ENCODE measurements around the gene WDR41. TPM values are rescaled to one million over a fixed set of nuclear protein-coding genes. Genes with fewer than 3 reads are reported as not detected.

The WDR41 gene
- total RNA-seq, 4 donors from 2014 or later: 39.3 to 59.2 (median 49.2) TPM

DNA sequence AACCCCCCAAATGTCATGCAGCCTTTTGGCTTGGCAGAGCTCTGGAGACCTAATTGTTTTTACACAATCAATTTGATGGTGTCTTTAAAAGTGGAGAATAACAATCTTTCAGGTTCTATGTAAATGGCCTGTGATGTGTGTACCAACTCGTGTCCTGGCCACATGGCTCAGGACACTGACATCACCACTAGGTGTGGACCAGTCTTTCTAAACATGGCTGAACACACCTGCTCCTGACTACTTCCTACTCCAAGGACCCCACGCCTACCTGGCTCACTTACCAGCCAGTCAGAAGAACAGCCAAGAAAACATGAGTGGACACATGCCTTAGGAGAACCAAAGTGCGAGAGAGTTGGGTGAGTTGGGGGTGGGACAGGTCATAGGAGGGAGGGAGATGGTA lies 71.2 kb downstream of the WDR41 start:
- Histone ChIP-seq H3K4me3 (no peak overlapping the region), H3K27me3 (no peaks in the 10 kb centered on the region), H3K27ac (no peak overlapping the region), H3K4me1 (no peaks in the 10 kb centered on the region), H3K9me3 (peaks cover 0 to 4% (median 0%) of the 10 kb centered on the region in 4 donors), H3K36me3 (peaks cover 0 to 16% (median 0%) of the 10 kb centered on the region in 3 donors)
- no peak for DNase-seq (ENCODE audit: low spot score in 2 of 2)
- TF ChIP-seq, protein P1, sequence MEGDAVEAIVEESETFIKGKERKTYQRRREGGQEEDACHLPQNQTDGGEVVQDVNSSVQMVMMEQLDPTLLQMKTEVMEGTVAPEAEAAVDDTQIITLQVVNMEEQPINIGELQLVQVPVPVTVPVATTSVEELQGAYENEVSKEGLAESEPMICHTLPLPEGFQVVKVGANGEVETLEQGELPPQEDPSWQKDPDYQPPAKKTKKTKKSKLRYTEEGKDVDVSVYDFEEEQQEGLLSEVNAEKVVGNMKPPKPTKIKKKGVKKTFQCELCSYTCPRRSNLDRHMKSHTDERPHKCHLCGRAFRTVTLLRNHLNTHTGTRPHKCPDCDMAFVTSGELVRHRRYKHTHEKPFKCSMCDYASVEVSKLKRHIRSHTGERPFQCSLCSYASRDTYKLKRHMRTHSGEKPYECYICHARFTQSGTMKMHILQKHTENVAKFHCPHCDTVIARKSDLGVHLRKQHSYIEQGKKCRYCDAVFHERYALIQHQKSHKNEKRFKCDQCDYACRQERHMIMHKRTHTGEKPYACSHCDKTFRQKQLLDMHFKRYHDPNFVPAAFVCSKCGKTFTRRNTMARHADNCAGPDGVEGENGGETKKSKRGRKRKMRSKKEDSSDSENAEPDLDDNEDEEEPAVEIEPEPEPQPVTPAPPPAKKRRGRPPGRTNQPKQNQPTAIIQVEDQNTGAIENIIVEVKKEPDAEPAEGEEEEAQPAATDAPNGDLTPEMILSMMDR (IDR thresholded peaks at IDR 0.05): no peak
- no peak for TF ChIP-seq POLR2A (IDR thresholded peaks at IDR 0.05)
- TF ChIP-seq EP300 (IDR thresholded peaks at IDR 0.05): no peak
- WGBS, 2 donors: 75 to 92% methylated on average over 3 of the region's 3 CpGs

DNA sequence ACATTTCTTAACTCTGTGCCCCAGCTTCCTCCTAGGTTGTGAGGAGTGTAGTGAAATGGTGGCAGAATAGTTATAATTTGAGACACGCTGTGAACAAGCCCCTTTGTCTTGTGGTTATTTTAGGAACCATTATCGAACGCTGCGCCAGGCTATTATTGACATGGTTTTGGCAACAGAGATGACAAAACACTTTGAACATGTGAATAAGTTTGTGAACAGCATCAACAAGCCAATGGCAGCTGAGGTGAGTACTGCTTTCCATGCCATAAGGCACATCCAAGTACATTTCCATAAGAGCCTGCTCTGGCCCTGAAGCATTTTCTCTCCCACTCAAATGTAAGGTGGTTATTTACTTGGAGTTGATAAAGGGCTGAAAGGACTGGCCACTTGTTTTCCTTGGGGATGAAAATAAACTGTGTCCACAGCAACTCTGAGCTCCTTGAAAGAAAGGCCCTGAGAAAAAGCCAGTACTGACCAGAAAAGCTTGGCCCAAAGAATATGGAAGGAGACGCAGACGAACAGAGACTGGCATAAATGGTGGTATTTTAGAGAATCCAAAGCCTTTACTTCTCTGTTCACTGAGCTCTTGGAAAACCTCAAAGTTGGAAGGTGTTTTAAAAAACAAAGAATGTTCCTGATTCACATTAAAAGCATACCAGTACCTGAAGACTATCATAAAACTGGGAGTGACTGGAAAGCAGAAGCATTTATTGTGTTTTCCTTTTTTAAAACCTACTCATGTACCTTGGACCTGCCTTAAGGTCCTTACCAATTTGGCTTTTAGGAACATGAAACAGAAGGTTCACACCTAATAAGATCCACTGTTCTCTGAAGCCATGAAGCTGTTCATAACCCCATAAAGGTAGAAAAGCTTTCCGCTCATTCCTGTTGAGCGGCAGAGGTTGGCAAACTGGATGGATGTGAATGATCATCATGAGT lies 72.2 kb downstream of the WDR41 start:
- DNase-seq (ENCODE audit: low spot score in 2 of 2): no peak
- no peaks in the 10 kb centered on the region for H3K4me1 ChIP-seq
- no peak overlapping the region for H3K4me3 ChIP-seq
- TF ChIP-seq, protein P1 (IDR thresholded peaks at IDR 0.05): no peak
- TF ChIP-seq EP300 (IDR thresholded peaks at IDR 0.05): no peak
- no peak for TF ChIP-seq POLR2A (IDR thresholded peaks at IDR 0.05)
- H3K27ac ChIP-seq: no peak overlapping the region
- no peaks in the 10 kb centered on the region for H3K27me3 ChIP-seq
- 79 to 86% methylated on average over 8 of the region's 8 CpGs for WGBS, 2 donors
- peaks cover 0 to 4% (median 0%) of the 10 kb centered on the region in 4 donors for H3K9me3 ChIP-seq
- peaks cover 0 to 6% (median 0%) of the 10 kb centered on the region in 3 donors for H3K36me3 ChIP-seq

DNA sequence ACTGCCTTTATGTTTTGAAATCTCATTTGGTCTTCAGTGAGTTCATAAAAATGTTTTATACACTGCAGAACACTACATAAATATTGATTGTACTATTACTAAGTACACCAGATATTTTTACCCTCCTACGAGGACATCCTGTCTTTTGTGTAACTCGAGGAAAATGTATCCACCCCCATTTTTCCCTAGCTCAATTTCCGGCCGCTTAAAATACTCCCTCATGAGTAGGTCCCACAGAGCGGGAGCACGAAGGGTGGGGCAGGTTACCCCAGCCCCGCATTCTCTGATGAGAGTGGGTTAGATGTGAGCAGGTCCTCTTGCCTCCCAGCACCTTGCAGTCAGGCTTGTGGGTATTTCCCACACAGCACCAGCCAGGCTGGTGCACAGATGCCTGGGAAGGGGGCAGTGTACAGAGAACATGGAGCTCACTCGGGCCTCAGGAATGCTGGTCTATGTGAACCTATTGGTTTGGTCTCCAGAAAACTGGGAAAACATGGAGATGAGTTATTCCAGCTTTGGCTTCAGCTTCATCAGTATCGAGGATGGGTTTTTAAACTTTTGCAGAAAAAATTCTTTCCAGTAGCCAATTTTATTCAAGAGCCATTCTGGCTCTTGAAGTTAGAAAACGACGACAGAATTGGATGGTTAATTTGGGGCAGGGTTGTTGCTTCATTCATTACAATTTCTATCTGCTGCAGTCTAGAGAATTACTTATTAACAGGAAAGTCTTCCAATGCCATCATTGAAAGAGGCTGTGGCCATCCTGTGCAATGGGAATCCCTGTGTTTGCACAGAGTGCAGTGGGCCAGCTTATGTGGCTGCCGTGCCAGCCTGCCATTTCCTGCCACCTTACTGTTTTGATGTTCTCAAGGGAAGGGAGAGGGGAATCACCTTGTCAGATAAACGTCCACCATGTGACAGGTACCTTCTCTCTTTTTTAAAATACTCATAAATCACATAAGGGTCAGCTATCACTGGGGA lies 73.2 kb downstream of the WDR41 start:
- H3K27ac ChIP-seq: no peak overlapping the region
- H3K9me3 ChIP-seq: peaks cover 0 to 4% (median 0%) of the 10 kb centered on the region in 4 donors
- no peaks in the 10 kb centered on the region for H3K27me3 ChIP-seq
- H3K4me1 ChIP-seq: no peaks in the 10 kb centered on the region
- no peak for DNase-seq (ENCODE audit: low spot score in 2 of 2)
- H3K36me3 ChIP-seq: no peaks in the 10 kb centered on the region
- TF ChIP-seq POLR2A (IDR thresholded peaks at IDR 0.05) (no peak), EP300 (IDR thresholded peaks at IDR 0.05) (no peak)
- TF ChIP-seq, protein P1 (IDR thresholded peaks at IDR 0.05): no peak
- WGBS, 2 donors: 50 to 62% methylated on average over 13 of the region's 13 CpGs
- no peak overlapping the region for H3K4me3 ChIP-seq

DNA sequence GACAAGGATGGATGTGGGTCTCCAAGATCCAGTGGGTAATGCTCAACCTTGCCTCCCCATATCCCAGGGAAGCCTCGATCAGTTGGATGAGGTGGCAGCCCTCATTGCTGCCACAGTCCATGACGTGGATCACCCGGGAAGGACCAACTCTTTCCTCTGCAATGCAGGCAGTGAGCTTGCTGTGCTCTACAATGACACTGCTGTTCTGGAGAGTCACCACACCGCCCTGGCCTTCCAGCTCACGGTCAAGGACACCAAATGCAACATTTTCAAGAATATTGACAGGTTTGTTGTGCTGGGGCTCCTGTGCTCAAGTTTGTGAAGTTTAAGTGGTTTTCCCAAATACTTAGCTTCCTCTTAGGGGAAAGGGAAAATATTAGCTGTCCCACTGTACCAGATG lies 74.0 kb downstream of the WDR41 start:
- Histone ChIP-seq H3K4me1 (no peaks in the 10 kb centered on the region), H3K9me3 (peaks cover 0 to 4% (median 0%) of the 10 kb centered on the region in 4 donors), H3K27me3 (no peaks in the 10 kb centered on the region), H3K36me3 (no peaks in the 10 kb centered on the region), H3K4me3 (no peak overlapping the region), H3K27ac (peak overlapping the region in 1 of 4 donors; percentile 24)
- TF ChIP-seq POLR2A (IDR thresholded peaks at IDR 0.05): no peak
- TF ChIP-seq, protein P1 (IDR thresholded peaks at IDR 0.05): no peak
- TF ChIP-seq EP300 (IDR thresholded peaks at IDR 0.05): no peak
- WGBS, 2 donors: 49 to 74% methylated on average over 5 of the region's 5 CpGs
- DNase-seq (ENCODE audit: low spot score in 2 of 2): no peak

Data from tibial nerve (tissue), 4 donors.